ENCODE results near the gene STXBP2.

DNA sequence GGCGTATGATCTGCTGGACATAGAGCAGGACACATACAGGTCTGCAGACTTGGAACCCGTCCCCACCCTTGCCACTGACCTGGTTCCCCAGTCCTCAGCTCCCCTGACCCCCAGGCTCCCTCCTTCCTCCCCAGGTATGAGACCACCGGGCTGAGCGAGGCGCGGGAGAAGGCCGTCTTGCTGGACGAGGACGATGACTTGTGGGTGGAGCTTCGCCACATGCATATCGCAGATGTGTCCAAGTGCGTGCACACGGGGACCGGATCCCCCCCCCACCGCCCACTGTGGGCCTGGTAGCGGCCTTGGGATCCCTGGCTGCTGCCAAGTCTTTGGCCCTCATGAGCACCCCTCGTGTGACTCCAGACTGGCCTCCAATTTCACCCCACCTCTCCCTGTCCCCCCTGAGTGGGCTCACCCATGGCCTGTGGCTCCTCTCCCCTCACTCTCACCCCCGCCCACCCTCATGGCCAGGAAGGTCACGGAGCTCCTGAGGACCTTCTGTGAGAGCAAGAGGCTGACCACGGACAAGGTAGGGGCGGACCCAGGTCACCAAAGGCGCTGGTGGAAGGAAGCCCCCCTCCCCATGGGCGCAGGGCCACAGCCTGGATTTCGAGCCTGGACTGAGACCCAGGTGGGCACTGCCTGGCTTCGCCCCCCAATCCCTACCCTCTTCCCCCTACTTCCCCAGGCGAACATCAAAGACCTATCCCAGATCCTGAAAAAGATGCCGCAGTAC, 5.6 kb downstream of the STXBP2 start:
- no peak for TF ChIP-seq EP300 (IDR thresholded peaks at IDR 0.05)
- TF ChIP-seq, protein P1, sequence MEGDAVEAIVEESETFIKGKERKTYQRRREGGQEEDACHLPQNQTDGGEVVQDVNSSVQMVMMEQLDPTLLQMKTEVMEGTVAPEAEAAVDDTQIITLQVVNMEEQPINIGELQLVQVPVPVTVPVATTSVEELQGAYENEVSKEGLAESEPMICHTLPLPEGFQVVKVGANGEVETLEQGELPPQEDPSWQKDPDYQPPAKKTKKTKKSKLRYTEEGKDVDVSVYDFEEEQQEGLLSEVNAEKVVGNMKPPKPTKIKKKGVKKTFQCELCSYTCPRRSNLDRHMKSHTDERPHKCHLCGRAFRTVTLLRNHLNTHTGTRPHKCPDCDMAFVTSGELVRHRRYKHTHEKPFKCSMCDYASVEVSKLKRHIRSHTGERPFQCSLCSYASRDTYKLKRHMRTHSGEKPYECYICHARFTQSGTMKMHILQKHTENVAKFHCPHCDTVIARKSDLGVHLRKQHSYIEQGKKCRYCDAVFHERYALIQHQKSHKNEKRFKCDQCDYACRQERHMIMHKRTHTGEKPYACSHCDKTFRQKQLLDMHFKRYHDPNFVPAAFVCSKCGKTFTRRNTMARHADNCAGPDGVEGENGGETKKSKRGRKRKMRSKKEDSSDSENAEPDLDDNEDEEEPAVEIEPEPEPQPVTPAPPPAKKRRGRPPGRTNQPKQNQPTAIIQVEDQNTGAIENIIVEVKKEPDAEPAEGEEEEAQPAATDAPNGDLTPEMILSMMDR (IDR thresholded peaks at IDR 0.05), result no peak
- no peak for TF ChIP-seq POLR2A (IDR thresholded peaks at IDR 0.05)

All from upper lobe of left lung (tissue), 4 donors.